Measurements from ENCODE around the gene MANF.
"Not testable (repeated sequence)": the region's sequence is repeated elsewhere in the genome, so short reads cannot be mapped to it uniquely, and the experiment has no call there.

MANF gene

GRCh38 chr3:51373658-51374421 is 11.3 kb upstream of the MANF start:
- DNase-seq, result no peak

DNA sequence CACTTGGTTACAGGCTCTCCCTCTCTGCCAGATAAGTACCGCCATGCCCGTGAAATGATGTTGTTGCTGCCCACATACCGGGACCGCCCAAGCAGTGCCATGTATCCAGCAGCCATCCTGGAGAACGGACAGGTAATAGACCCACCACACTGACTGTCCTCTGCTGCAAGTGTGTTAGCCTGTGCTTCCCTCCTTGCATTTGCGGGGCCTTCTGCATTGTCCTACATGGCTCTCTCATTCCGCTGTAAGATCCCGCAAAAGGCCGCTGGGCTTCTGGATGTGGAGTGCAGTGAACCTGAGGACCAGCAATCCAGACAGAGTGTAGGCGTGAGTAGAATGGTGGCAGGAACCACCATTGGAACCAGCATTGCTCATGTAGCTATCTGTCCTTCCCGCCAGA is 10.6 kb upstream of the MANF start:
- no peak for DNase-seq

DNA sequence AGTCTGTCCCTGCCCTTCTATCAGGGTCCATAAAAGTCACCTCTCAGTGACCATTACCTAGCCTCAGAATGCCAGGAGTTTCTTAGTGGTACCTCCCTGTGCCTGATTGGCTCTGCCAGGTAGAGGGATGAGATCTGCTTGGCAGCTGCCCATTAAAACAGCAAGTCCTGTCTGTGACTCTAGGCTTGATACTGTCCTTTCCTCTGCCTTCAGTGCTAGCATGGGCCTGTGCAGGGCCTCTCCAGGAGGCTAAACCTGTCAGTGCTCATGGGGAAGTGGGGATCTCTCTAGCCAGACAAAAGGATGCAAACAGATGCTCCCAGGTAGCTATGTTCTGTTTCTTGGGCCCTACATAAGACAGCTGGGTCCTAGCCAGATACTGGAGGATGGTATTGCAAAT is 10.0 kb upstream of the MANF start:
- no peak for DNase-seq

DNA sequence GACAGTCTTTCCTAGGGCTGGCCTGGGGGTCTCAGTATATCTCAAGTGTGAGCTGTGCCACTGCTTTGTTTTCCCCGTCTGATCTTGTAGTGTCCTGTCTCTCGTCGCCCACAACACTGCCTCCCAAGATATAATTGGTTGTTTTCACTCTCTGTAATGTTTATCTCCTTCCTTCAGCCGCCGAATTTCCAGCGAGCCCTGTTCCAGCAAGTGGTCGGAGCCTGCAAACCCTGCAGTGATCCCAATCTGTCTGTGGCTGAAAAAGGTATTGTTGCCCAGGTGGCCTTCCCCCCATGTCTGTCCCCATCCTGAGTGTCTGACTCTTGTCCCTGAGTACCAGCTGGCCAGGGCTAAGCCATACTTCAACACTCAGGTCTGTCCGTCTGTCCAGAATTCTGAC is 9.5 kb upstream of the MANF start:
- DNase-seq, result no peak

- no peak for DNase-seq
These were observed 7.0 kb upstream of the MANF start for GRCh38 chr3:51378065-51378464.

DNA sequence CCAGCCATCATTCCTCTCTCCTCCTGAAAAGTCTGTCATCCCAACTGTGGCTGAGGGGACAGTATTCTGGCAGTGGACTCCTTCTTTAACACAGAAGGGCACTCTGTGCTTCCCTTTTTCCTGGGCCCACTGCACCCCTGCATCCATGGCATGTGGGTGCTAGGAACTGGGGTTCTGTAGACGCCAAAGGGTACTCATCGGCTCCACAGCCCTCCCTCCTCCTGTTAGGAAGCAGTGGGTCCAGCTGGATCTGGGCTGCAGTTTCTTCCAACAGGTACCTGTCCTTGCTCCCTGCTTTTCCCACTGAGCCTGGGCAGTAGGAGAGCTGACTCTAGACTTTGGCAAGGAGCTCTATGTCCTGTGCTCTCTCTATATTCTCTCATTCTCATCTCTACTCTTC is 6.4 kb upstream of the MANF start:
- DNase-seq, result no peak

DNA sequence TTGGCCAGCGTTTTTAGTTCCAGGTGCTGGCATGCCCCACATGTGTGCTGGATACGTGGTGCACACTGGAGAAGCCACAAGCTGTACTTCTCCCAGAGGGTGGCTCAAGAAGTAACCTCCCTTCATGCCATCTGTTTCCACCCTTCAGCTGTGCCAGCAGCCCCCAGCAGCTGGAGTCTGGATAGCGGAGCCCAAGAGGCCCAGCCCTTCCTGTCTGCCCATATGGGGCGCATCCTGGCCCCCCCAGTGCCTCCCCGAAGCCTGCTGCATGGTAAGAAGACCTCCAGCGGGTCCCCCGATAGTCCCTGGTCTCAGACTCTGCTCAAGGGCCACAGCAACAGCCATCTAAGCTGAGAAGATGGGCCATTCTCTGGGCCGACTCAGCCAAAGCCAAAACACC is 5.8 kb upstream of the MANF start:
- no peak for DNase-seq

DNA sequence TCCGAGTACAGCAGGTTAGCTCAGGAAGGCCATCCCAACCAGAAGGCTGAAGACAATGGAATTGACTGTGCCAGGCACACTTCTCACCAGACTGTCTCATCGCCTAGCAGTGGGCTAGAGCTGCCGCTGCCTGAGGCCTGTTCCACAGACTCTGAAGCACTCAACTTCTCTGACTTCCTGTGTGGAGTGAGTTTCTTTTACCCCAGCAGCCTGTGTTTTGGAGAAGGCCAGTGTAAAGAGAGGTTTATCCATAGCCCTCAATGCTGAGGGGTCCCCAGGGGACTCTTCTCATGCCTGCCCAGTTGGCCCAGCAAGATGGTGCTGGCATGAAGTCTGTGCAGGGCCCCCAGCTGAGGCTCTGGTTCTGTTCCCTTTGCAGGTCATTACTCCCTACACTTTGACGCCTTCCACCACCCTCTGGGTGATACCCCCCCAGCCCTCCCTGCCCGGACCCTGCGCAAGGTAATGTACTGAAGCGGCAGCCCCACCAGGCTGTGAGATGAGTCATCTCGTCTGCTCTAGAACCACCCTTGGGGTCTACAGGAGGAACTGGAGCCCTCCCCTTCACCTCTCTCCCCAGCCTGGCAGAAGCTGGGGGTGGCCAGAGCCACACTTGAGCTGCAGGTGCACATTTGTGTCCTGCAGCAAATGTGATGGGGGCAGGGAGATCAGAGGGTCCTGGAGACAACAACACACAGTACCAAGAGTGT is 5.2 kb upstream of the MANF start:
- DNase-seq, result no peak

- no peak for DNase-seq
These were observed 4.3 kb upstream of the MANF start for GRCh38 chr3:51380601-51381332.

- no peak for DNase-seq
These were observed 3.8 kb upstream of the MANF start for GRCh38 chr3:51381333-51381705.

GRCh38 chr3:51382076-51382745 is 2.9 kb upstream of the MANF start:
- no peak for DNase-seq

GRCh38 chr3:51382947-51383578 is 2.0 kb upstream of the MANF start:
- no peak for DNase-seq

GRCh38 chr3:51384055-51384725 is 901 bp upstream of the MANF start:
- DNase-seq, result no peak

GRCh38 chr3:51385621-51386091 is 565 bp downstream of the MANF start:
- no peak for DNase-seq

- no peak for DNase-seq
These were observed 1.2 kb downstream of the MANF start for GRCh38 chr3:51386159-51386851.

DNA sequence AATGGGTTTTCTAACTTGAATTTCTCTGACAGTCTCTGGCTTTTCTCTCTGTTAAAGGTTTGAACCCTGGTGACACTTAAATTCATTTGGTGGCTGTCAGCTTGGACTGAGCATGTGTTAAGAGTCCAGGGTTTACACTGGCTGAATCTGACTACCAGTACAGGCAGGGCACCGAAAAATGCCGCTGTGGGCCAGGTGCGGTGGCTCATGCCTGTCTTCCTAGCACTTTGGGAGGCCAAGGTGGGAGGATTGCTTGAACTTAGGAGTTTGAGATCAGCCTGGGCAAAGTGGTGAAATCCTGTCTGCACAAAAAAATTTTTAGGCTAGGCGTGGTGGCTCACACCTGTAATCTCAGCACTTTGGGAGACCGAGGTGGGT is 1.8 kb downstream of the MANF start:
- no peak for DNase-seq

GRCh38 chr3:51387281-51387680 is 2.2 kb downstream of the MANF start:
- not testable (repeated sequence) for DNase-seq

- no peak for DNase-seq
These were observed 3.4 kb downstream of the MANF start for GRCh38 chr3:51388286-51389029.

- no peak for DNase-seq
These were observed 4.5 kb downstream of the MANF start for GRCh38 chr3:51389423-51390183.

Measured in NCI-H1092 treated with DMSO at 0.1 percent for 48 hours (cell line).